ENCODE results near the gene CTSZ. TPM values are rescaled to one million over a fixed set of nuclear protein-coding genes. Genes with fewer than 3 reads are reported as not detected.

CTSZ gene
- total RNA-seq, 4 donors from 2014 or later = 61.9 to 246 (median 226) TPM

GRCh38 chr20:58990651-58991445 is 16.2 kb downstream of the CTSZ start:
- WGBS, 2 donors (ENCODE audit: low coverage in 1 of 2) = 90 to 92% methylated on average over 2 to 14 of the region's 14 CpGs
- DNase-seq = no peak
- intact Hi-C loops (cut with DNase I; ENCODE audit: low total_unique reads) (no loop called here), in situ Hi-C loops (cut with MboI; ENCODE audit: low pct_ligation_motif_present in 1 of 4, low pct_unique_long_range_greater_than_20kb in 1 of 4, low sequenced_read_pairs in 3 of 4) (no loop called here)
- Histone ChIP-seq H3K27ac (no peak overlapping the region), H3K9me3 (no peaks in the 10 kb centered on the region), H3K4me3 (no peak overlapping the region), H3K27me3 (no peaks in the 10 kb centered on the region), H3K4me1 (no peaks in the 10 kb centered on the region), H3K36me3 (peaks cover 0 to 69% (median 29%) of the 10 kb centered on the region in 4 donors)
- TF ChIP-seq CTCF (IDR thresholded peaks at IDR 0.05) (no peak), POLR2AphosphoS5 (IDR thresholded peaks at IDR 0.05) (no peak), EP300 (IDR thresholded peaks at IDR 0.05; ENCODE audit: low read depth) (no peak), POLR2A (IDR thresholded peaks at IDR 0.05) (no peak)

- TF ChIP-seq EP300 (IDR thresholded peaks at IDR 0.05; ENCODE audit: low read depth) (no peak), CTCF (IDR thresholded peaks at IDR 0.05) (no peak), POLR2A (IDR thresholded peaks at IDR 0.05) (no peak), POLR2AphosphoS5 (IDR thresholded peaks at IDR 0.05) (no peak)
- Histone ChIP-seq H3K36me3 (peaks cover 0 to 64% (median 25%) of the 10 kb centered on the region in 4 donors), H3K27me3 (no peaks in the 10 kb centered on the region), H3K27ac (no peak overlapping the region), H3K9me3 (no peaks in the 10 kb centered on the region), H3K4me3 (no peak overlapping the region), H3K4me1 (peaks cover 0 to 7% (median 1%) of the 10 kb centered on the region in 4 donors)
- intact Hi-C loops (cut with DNase I; ENCODE audit: low total_unique reads) = loop anchor here (10.0 kb wide), 1 partner anchor 94 kb away; no protein-coding TSS in a partner anchor
- no peak for DNase-seq
- in situ Hi-C loops (cut with MboI; ENCODE audit: low pct_ligation_motif_present in 1 of 4, low pct_unique_long_range_greater_than_20kb in 1 of 4, low sequenced_read_pairs in 3 of 4) = loop anchor here in 1 of 4 donors (10.0 kb wide), 2 partner anchors 84 to 236 kb away; no protein-coding TSS in a partner anchor
- 94 to 96% methylated on average over 5 to 10 of the region's 10 CpGs for WGBS, 2 donors (ENCODE audit: low coverage in 1 of 2)
These were observed 17.9 kb downstream of the CTSZ start for GRCh38 chr20:58989196-58989595.

- Histone ChIP-seq H3K36me3 (peaks cover 0 to 63% (median 25%) of the 10 kb centered on the region in 4 donors), H3K4me3 (no peak overlapping the region), H3K27me3 (no peaks in the 10 kb centered on the region), H3K9me3 (no peaks in the 10 kb centered on the region), H3K27ac (no peak overlapping the region), H3K4me1 (peaks cover 0 to 11% (median 6%) of the 10 kb centered on the region in 4 donors)
- DNase-seq = no peak
- no peak for TF ChIP-seq EP300 (IDR thresholded peaks at IDR 0.05; ENCODE audit: low read depth)
- no peak for TF ChIP-seq CTCF (IDR thresholded peaks at IDR 0.05)
- TF ChIP-seq POLR2AphosphoS5 (IDR thresholded peaks at IDR 0.05) = no peak
- TF ChIP-seq POLR2A (IDR thresholded peaks at IDR 0.05) = no peak
- in situ Hi-C loops (cut with MboI; ENCODE audit: low pct_ligation_motif_present in 1 of 4, low pct_unique_long_range_greater_than_20kb in 1 of 4, low sequenced_read_pairs in 3 of 4) = loop anchor here in 1 of 4 donors (10.0 kb wide), 2 partner anchors 84 to 236 kb away; no protein-coding TSS in a partner anchor
- intact Hi-C loops (cut with DNase I; ENCODE audit: low total_unique reads) = loop anchor here (10.0 kb wide), 1 partner anchor 94 kb away; no protein-coding TSS in a partner anchor
- 91 to 96% methylated on average over 5 to 6 of the region's 6 CpGs for WGBS, 2 donors (ENCODE audit: low coverage in 1 of 2)
These were observed 18.5 kb downstream of the CTSZ start for GRCh38 chr20:58988565-58988882.

GRCh38 chr20:58987790-58988564 is 19.1 kb downstream of the CTSZ start:
- no peak for DNase-seq
- WGBS, 2 donors (ENCODE audit: low coverage in 1 of 2) = 86 to 93% methylated on average over 3 to 9 of the region's 9 CpGs
- intact Hi-C loops (cut with DNase I; ENCODE audit: low total_unique reads) (loop anchor here (10.0 kb wide), 1 partner anchor 93 kb away; no protein-coding TSS in a partner anchor), in situ Hi-C loops (cut with MboI; ENCODE audit: low pct_ligation_motif_present in 1 of 4, low pct_unique_long_range_greater_than_20kb in 1 of 4, low sequenced_read_pairs in 3 of 4) (loop anchor here in 1 of 4 donors (10.0 kb wide), 2 partner anchors 83 to 237 kb away; no protein-coding TSS in a partner anchor)
- Histone ChIP-seq H3K4me1 (peaks cover 0 to 14% (median 8%) of the 10 kb centered on the region in 4 donors), H3K27me3 (no peaks in the 10 kb centered on the region), H3K36me3 (peaks cover 0 to 57% (median 22%) of the 10 kb centered on the region in 4 donors), H3K9me3 (no peaks in the 10 kb centered on the region), H3K4me3 (no peak overlapping the region), H3K27ac (no peak overlapping the region)
- no peak for TF ChIP-seq POLR2AphosphoS5 (IDR thresholded peaks at IDR 0.05)
- TF ChIP-seq EP300 (IDR thresholded peaks at IDR 0.05; ENCODE audit: low read depth) = no peak
- no peak for TF ChIP-seq POLR2A (IDR thresholded peaks at IDR 0.05)
- TF ChIP-seq CTCF (IDR thresholded peaks at IDR 0.05) = no peak

All from transverse colon (tissue), 4 donors.